Measurements from ENCODE around the gene SEMA5A.

SEMA5A gene

GRCh38 chr5:9545992-9546851, at the start of gene SEMA5A:
Gene SEMA5A (minus strand): TSS chr5:9546075. CDS start chr5:9379946, 166,129 bp downstream.
- no peak for DNase-seq (ENCODE audit: low read depth in 1 of 2, low spot score in 1 of 2)

- no peak for DNase-seq (ENCODE audit: low read depth in 1 of 2, low spot score in 1 of 2)
These were observed 49.0 kb upstream of the SEMA5A start for GRCh38 chr5:9594913-9595312.

- no peak for DNase-seq (ENCODE audit: low read depth in 1 of 2, low spot score in 1 of 2)
These were observed 43.4 kb upstream of the SEMA5A start for GRCh38 chr5:9589049-9589835.

GRCh38 chr5:9588254-9588653, 42.4 kb upstream of the SEMA5A start:
- DNase-seq (ENCODE audit: low read depth in 1 of 2, low spot score in 1 of 2) = no peak

GRCh38 chr5:9587135-9587534, 41.3 kb upstream of the SEMA5A start:
- no peak for DNase-seq (ENCODE audit: low read depth in 1 of 2, low spot score in 1 of 2)

GRCh38 chr5:9582406-9582805, 36.5 kb upstream of the SEMA5A start:
- DNase-seq (ENCODE audit: low read depth in 1 of 2, low spot score in 1 of 2) = no peak

- DNase-seq (ENCODE audit: low read depth in 1 of 2, low spot score in 1 of 2) = no peak
These were observed 27.9 kb upstream of the SEMA5A start for GRCh38 chr5:9573796-9574195.

- DNase-seq (ENCODE audit: low read depth in 1 of 2, low spot score in 1 of 2) = no peak
These were observed 26.4 kb upstream of the SEMA5A start for GRCh38 chr5:9572246-9572645.

- DNase-seq (ENCODE audit: low read depth in 1 of 2, low spot score in 1 of 2) = no peak
These were observed 25.0 kb upstream of the SEMA5A start for GRCh38 chr5:9570876-9571275.

GRCh38 chr5:9567039-9567438, 21.2 kb upstream of the SEMA5A start:
- no peak for DNase-seq (ENCODE audit: low read depth in 1 of 2, low spot score in 1 of 2)

- no peak for DNase-seq (ENCODE audit: low read depth in 1 of 2, low spot score in 1 of 2)
These were observed 18.9 kb upstream of the SEMA5A start for GRCh38 chr5:9564752-9565151.

GRCh38 chr5:9562141-9562540, 16.3 kb upstream of the SEMA5A start:
- no peak for DNase-seq (ENCODE audit: low read depth in 1 of 2, low spot score in 1 of 2)

GRCh38 chr5:9559965-9560364, 14.1 kb upstream of the SEMA5A start:
- no peak for DNase-seq (ENCODE audit: low read depth in 1 of 2, low spot score in 1 of 2)

- DNase-seq (ENCODE audit: low read depth in 1 of 2, low spot score in 1 of 2) = no peak
These were observed 12.6 kb upstream of the SEMA5A start for GRCh38 chr5:9558319-9558965.

GRCh38 chr5:9557696-9558095, 11.8 kb upstream of the SEMA5A start:
- DNase-seq (ENCODE audit: low read depth in 1 of 2, low spot score in 1 of 2) = no peak

GRCh38 chr5:9555961-9556360, 10.1 kb upstream of the SEMA5A start:
- DNase-seq (ENCODE audit: low read depth in 1 of 2, low spot score in 1 of 2) = no peak

GRCh38 chr5:9554122-9554521, 8.2 kb upstream of the SEMA5A start:
- no peak for DNase-seq (ENCODE audit: low read depth in 1 of 2, low spot score in 1 of 2)

GRCh38 chr5:9553561-9553960, 7.7 kb upstream of the SEMA5A start:
- DNase-seq (ENCODE audit: low read depth in 1 of 2, low spot score in 1 of 2) = no peak

GRCh38 chr5:9551567-9552537, 6.0 kb upstream of the SEMA5A start:
- no peak for DNase-seq (ENCODE audit: low read depth in 1 of 2, low spot score in 1 of 2)

- DNase-seq (ENCODE audit: low read depth in 1 of 2, low spot score in 1 of 2) = no peak
These were observed 4.1 kb upstream of the SEMA5A start for GRCh38 chr5:9549941-9550340.

All from activated CD4-positive, alpha-beta T cell treated with anti-CD3 and anti-CD28 coated beads, Interleukin-2, amount 50 U/mL, for 24 hours (primary cell).